ENCODE measurements around the gene MAN1C1. TPM values are rescaled to one million over a fixed set of nuclear protein-coding genes. Genes with fewer than 3 reads are reported as not detected.

Gene MAN1C1
- total and polyA plus RNA-seq, 2 donors (not counting 1 experiment from before 2014, with no cell fraction given): 17.7 to 51.4 TPM

DNA sequence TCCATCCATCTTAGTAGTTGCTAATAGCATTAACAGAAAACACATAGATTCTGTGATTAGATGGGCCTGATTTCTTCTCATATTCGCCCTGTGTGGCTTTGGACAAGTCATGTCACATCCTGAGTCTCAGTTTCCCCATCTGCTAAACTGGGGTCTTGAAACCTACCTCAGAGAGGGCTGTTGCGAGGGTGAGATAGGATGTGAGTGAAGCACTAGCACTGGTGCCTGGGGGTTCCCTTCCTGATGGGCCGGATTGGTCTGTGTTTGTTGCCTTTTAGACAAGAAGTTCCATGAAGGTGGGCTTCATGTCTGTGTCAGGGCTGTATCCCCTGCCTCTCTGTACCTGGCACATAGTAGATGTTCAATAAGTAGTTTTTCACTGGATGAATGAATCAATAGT lies 3.5 kb upstream of the MAN1C1 start:
- no peak overlapping the region for H2AFZ ChIP-seq (ENCODE audit: low read length)
- H3K4me1 ChIP-seq (ENCODE audit: control insufficient read depth, extremely low read depth, insufficient read depth, low read length): no peaks in the 10 kb centered on the region
- no peak for DNase-seq (ENCODE audit: low read depth in 2 of 2)
- H4K20me1 ChIP-seq (ENCODE audit: control insufficient read depth, extremely low read depth, insufficient read depth, low read length): no peaks in the 10 kb centered on the region
- H3K27ac ChIP-seq (ENCODE audit: insufficient read depth, low read length): no peak overlapping the region
- no peak overlapping the region for H3K4me3 ChIP-seq (replicated peaks in 1 of 4; ENCODE audit: control extremely low read depth in 1 of 4, insufficient read depth in 1 of 4, low read depth in 3 of 4, low read length in 4 of 4)
- H3K4me2 ChIP-seq (ENCODE audit: extremely low read depth, insufficient read depth, low read length): no peak overlapping the region
- H3K9me3 ChIP-seq (ENCODE audit: control insufficient read depth, insufficient read depth, low read depth, low read length): no peaks in the 10 kb centered on the region
- no peaks in the 10 kb centered on the region for H3K79me2 ChIP-seq (ENCODE audit: control insufficient read depth, insufficient read depth, low read length)
- no peaks in the 10 kb centered on the region for H3K36me3 ChIP-seq (ENCODE audit: control insufficient read depth, insufficient read depth, low read length)
- no peak for TF ChIP-seq EZH2 (IDR thresholded peaks at IDR 0.05; ENCODE audit: low read length, missing control alignments)
- TF ChIP-seq, protein P1, sequence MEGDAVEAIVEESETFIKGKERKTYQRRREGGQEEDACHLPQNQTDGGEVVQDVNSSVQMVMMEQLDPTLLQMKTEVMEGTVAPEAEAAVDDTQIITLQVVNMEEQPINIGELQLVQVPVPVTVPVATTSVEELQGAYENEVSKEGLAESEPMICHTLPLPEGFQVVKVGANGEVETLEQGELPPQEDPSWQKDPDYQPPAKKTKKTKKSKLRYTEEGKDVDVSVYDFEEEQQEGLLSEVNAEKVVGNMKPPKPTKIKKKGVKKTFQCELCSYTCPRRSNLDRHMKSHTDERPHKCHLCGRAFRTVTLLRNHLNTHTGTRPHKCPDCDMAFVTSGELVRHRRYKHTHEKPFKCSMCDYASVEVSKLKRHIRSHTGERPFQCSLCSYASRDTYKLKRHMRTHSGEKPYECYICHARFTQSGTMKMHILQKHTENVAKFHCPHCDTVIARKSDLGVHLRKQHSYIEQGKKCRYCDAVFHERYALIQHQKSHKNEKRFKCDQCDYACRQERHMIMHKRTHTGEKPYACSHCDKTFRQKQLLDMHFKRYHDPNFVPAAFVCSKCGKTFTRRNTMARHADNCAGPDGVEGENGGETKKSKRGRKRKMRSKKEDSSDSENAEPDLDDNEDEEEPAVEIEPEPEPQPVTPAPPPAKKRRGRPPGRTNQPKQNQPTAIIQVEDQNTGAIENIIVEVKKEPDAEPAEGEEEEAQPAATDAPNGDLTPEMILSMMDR (conservative IDR thresholded peaks at IDR 0.05 in 1 of 2, IDR thresholded peaks at IDR 0.05 in 1 of 2; ENCODE audit: low read depth in 1 of 2, low read length in 2 of 2): no peak
- no peak overlapping the region for H3K9ac ChIP-seq (ENCODE audit: insufficient read depth, low read length)
- peaks cover 38% of the 10 kb centered on the region for H3K27me3 ChIP-seq (ENCODE audit: control insufficient read depth, insufficient read depth, low read length)

DNA sequence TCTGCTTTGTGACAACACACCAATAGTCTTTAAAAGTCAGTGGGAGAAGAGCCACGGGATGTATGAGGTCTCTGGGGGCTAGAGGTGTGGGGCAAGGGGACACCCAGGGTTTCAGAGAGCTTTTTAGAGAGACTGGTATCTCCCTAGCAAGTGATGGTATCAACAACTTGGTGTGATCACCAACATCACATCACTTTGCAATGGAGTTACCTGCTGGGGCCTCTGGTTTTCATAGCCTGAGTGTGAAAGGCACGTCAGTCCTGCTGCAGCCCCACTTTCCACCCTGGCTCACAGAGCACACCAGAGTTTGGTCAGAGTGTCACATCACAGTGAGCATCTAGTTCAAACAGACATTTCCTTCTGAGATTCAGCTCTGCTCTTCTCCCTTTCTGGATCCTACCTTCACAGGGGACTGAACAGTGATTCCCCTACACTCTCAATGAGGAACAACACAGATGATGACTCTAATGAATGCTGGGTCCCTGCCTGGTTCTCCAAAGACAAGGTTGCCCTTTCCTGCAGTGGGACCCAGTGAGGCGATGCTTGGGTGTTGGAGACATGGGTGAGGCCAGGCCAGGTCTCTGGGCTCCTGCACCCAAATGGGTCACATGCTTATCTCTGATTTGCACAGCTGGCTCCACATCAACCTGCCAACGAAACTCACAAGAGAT lies 2.0 kb upstream of the MAN1C1 start:
- Histone ChIP-seq H2AFZ (ENCODE audit: low read length) (no peak overlapping the region), H3K36me3 (ENCODE audit: control insufficient read depth, insufficient read depth, low read length) (no peaks in the 10 kb centered on the region), H3K27me3 (ENCODE audit: control insufficient read depth, insufficient read depth, low read length) (peaks cover 39% of the 10 kb centered on the region), H4K20me1 (ENCODE audit: control insufficient read depth, extremely low read depth, insufficient read depth, low read length) (no peaks in the 10 kb centered on the region), H3K79me2 (ENCODE audit: control insufficient read depth, insufficient read depth, low read length) (no peaks in the 10 kb centered on the region), H3K4me1 (ENCODE audit: control insufficient read depth, extremely low read depth, insufficient read depth, low read length) (no peaks in the 10 kb centered on the region), H3K4me3 (replicated peaks in 1 of 4; ENCODE audit: control extremely low read depth in 1 of 4, insufficient read depth in 1 of 4, low read depth in 3 of 4, low read length in 4 of 4) (no peak overlapping the region), H3K9ac (ENCODE audit: insufficient read depth, low read length) (no peak overlapping the region), H3K27ac (ENCODE audit: insufficient read depth, low read length) (no peak overlapping the region), H3K9me3 (ENCODE audit: control insufficient read depth, insufficient read depth, low read depth, low read length) (no peaks in the 10 kb centered on the region), H3K4me2 (ENCODE audit: extremely low read depth, insufficient read depth, low read length) (peak overlapping the region; percentile 63)
- no peak for DNase-seq (ENCODE audit: low read depth in 2 of 2)
- TF ChIP-seq, protein P1 (conservative IDR thresholded peaks at IDR 0.05 in 1 of 2, IDR thresholded peaks at IDR 0.05 in 1 of 2; ENCODE audit: low read depth in 1 of 2, low read length in 2 of 2): no peak
- TF ChIP-seq EZH2 (IDR thresholded peaks at IDR 0.05; ENCODE audit: low read length, missing control alignments): no peak

DNA sequence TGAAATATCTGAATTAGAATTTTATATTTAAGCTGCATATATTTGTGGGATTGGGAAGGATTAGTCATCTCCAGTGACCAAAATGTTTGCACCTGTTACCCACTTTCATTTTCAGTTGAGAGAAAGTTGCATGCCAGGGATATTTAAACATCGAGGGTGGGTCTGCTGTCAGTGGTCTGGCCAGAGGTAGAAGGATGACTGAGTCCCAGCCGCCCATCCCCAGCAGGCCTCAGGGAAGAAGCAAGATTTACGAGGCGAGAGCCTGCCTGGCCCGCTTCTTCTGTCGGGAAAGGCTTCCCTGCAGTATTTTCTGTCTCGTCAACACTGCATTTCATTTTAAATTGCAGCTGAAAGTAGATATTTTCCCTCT lies 1.4 kb upstream of the MAN1C1 start:
- H3K4me2 ChIP-seq (ENCODE audit: extremely low read depth, insufficient read depth, low read length): peak overlapping the region; percentile 63
- H2AFZ ChIP-seq (ENCODE audit: low read length): no peak overlapping the region
- H3K9me3 ChIP-seq (ENCODE audit: control insufficient read depth, insufficient read depth, low read depth, low read length): no peaks in the 10 kb centered on the region
- no peaks in the 10 kb centered on the region for H3K79me2 ChIP-seq (ENCODE audit: control insufficient read depth, insufficient read depth, low read length)
- no peak overlapping the region for H3K27ac ChIP-seq (ENCODE audit: insufficient read depth, low read length)
- no peak overlapping the region for H3K9ac ChIP-seq (ENCODE audit: insufficient read depth, low read length)
- H3K27me3 ChIP-seq (ENCODE audit: control insufficient read depth, insufficient read depth, low read length): peaks cover 38% of the 10 kb centered on the region
- H3K36me3 ChIP-seq (ENCODE audit: control insufficient read depth, insufficient read depth, low read length): no peaks in the 10 kb centered on the region
- DNase-seq (ENCODE audit: low read depth in 2 of 2): no peak
- H4K20me1 ChIP-seq (ENCODE audit: control insufficient read depth, extremely low read depth, insufficient read depth, low read length): no peaks in the 10 kb centered on the region
- H3K4me1 ChIP-seq (ENCODE audit: control insufficient read depth, extremely low read depth, insufficient read depth, low read length): no peaks in the 10 kb centered on the region
- TF ChIP-seq, protein P1 (conservative IDR thresholded peaks at IDR 0.05 in 1 of 2, IDR thresholded peaks at IDR 0.05 in 1 of 2; ENCODE audit: low read depth in 1 of 2, low read length in 2 of 2): no peak
- no peak for TF ChIP-seq EZH2 (IDR thresholded peaks at IDR 0.05; ENCODE audit: low read length, missing control alignments)
- no peak overlapping the region for H3K4me3 ChIP-seq (replicated peaks in 1 of 4; ENCODE audit: control extremely low read depth in 1 of 4, insufficient read depth in 1 of 4, low read depth in 3 of 4, low read length in 4 of 4)

Measured in fibroblast of lung (primary cell).